Measurements from ENCODE around the gene RASSF5. TPM values are rescaled to one million over a fixed set of nuclear protein-coding genes. Genes with fewer than 3 reads are reported as not detected.

The RASSF5 gene
- polyA plus RNA-seq, 1 donor from 2014 or later, result 4.0 TPM

DNA sequence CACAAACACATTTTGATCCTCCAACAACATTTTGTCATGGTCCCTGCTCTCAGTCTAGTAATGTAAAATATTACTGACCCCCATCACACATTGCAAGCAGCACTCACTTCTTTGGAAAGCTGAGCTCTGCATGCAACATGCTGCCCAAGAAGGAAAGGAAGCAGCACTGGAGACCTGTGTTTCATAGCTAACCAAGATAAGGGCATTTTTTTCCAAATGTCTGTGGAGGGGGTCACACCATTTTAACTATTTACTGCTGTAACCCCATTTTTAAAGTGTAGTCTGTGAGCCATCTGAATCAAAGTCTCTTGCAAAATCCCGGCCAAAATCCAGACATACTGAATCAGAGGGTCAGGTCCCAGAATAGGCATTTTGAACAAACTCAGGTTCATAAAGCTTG lies 4.5 kb upstream of the RASSF5 start:
- Histone ChIP-seq H3K79me2 (replicated peaks; ENCODE audit: insufficient read depth, low read length) (no peaks in the 10 kb centered on the region), H3K27ac (ENCODE audit: low read length) (no peak overlapping the region), H3K9ac (ENCODE audit: low read length) (no peak overlapping the region)

DNA sequence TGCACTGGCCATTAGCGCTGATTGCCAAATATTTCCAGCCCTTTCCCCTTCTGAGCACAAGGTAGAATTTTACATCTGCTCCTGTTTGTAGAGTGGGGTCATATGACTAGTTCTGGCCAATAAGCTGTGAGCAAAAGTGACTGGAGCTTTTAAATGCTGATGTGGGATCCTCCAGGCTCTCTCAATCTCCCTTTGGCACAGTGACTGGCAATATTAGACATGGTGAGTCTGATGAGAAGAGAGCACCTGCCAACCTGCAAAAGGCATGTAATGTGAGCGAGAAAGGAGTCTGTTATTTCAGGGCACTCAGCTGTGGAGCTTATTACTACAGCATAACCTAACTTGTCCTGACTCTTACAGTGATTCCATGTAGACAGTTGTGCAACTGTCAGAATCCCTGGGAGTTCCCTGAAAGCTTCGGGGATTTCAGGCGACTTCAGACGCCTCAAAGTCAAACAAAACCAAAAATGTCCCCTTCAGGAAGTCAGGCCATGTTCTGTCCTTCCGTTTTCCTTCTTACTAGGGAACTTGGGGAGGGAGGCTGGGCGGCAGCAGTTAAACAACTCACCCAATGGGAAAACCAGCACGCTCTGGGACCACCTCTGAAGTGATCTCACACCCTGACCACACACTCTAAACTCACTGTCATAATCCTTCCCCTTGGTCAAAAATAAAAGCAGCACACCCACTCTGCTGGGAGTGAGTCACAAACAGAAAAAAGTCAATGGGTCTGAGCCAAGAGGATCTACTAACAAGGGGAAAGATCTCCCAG lies 3.6 kb upstream of the RASSF5 start:
- no peak for TF ChIP-seq EP300 (conservative IDR thresholded peaks at IDR 0.05; ENCODE audit: poor library complexity, severe bottlenecking)
- TF ChIP-seq SMC3 (conservative IDR thresholded peaks at IDR 0.05; ENCODE audit: poor library complexity), result no peak
- Histone ChIP-seq H3K27me3 (ENCODE audit: insufficient read depth, low read depth, low read length) (peaks cover 45% of the 10 kb centered on the region), H3K9me3 (ENCODE audit: low read length) (no peaks in the 10 kb centered on the region), H3K9me2 (ENCODE audit: insufficient read depth, low read length) (no peaks in the 10 kb centered on the region), H2AFZ (ENCODE audit: low read depth, low read length) (no peak overlapping the region), H3K4me2 (ENCODE audit: low read length) (no peak overlapping the region), H3K27ac (ENCODE audit: low read length) (no peak overlapping the region), H4K20me1 (ENCODE audit: insufficient read depth) (no peaks in the 10 kb centered on the region), H3K36me3 (ENCODE audit: insufficient read depth, low read length) (no peaks in the 10 kb centered on the region), H3K4me3 (ENCODE audit: low read length) (no peak overlapping the region), H3F3A (ENCODE audit: insufficient read depth, low read length, poor library complexity, severe bottlenecking) (no peaks in the 10 kb centered on the region), H3K9ac (ENCODE audit: low read length) (no peak overlapping the region), H3K79me2 (replicated peaks; ENCODE audit: insufficient read depth, low read length) (no peaks in the 10 kb centered on the region)

More for the DNA sequence above, 4.5 kb upstream of the RASSF5 start:
- Histone ChIP-seq H2AFZ (ENCODE audit: low read depth, low read length) (no peak overlapping the region), H3K27me3 (ENCODE audit: insufficient read depth, low read depth, low read length) (peaks cover 36% of the 10 kb centered on the region), H3F3A (ENCODE audit: insufficient read depth, low read length, poor library complexity, severe bottlenecking) (no peaks in the 10 kb centered on the region), H3K36me3 (ENCODE audit: insufficient read depth, low read length) (no peaks in the 10 kb centered on the region), H4K20me1 (ENCODE audit: insufficient read depth) (no peaks in the 10 kb centered on the region), H3K9me2 (ENCODE audit: insufficient read depth, low read length) (no peaks in the 10 kb centered on the region), H3K4me3 (ENCODE audit: low read length) (no peak overlapping the region), H3K9me3 (ENCODE audit: low read length) (no peaks in the 10 kb centered on the region), H3K4me2 (ENCODE audit: low read length) (no peak overlapping the region)
- TF ChIP-seq, protein P1, sequence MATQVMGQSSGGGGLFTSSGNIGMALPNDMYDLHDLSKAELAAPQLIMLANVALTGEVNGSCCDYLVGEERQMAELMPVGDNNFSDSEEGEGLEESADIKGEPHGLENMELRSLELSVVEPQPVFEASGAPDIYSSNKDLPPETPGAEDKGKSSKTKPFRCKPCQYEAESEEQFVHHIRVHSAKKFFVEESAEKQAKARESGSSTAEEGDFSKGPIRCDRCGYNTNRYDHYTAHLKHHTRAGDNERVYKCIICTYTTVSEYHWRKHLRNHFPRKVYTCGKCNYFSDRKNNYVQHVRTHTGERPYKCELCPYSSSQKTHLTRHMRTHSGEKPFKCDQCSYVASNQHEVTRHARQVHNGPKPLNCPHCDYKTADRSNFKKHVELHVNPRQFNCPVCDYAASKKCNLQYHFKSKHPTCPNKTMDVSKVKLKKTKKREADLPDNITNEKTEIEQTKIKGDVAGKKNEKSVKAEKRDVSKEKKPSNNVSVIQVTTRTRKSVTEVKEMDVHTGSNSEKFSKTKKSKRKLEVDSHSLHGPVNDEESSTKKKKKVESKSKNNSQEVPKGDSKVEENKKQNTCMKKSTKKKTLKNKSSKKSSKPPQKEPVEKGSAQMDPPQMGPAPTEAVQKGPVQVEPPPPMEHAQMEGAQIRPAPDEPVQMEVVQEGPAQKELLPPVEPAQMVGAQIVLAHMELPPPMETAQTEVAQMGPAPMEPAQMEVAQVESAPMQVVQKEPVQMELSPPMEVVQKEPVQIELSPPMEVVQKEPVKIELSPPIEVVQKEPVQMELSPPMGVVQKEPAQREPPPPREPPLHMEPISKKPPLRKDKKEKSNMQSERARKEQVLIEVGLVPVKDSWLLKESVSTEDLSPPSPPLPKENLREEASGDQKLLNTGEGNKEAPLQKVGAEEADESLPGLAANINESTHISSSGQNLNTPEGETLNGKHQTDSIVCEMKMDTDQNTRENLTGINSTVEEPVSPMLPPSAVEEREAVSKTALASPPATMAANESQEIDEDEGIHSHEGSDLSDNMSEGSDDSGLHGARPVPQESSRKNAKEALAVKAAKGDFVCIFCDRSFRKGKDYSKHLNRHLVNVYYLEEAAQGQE (IDR thresholded peaks at IDR 0.05; ENCODE audit: borderline replicate concordance), result no peak
- TF ChIP-seq MXI1 (conservative IDR thresholded peaks at IDR 0.05; ENCODE audit: poor library complexity, severe bottlenecking) (no peak), EZH2 (IDR thresholded peaks at IDR 0.05; ENCODE audit: borderline replicate concordance, insufficient read depth, low read length, poor library complexity, severe bottlenecking) (no peak), TAF1 (IDR thresholded peaks at IDR 0.05; ENCODE audit: low read depth) (no peak), SMC3 (conservative IDR thresholded peaks at IDR 0.05; ENCODE audit: poor library complexity) (no peak), RAD21 (conservative IDR thresholded peaks at IDR 0.05) (no peak), EP300 (conservative IDR thresholded peaks at IDR 0.05; ENCODE audit: poor library complexity, severe bottlenecking) (no peak)
- TF ChIP-seq, protein P2, sequence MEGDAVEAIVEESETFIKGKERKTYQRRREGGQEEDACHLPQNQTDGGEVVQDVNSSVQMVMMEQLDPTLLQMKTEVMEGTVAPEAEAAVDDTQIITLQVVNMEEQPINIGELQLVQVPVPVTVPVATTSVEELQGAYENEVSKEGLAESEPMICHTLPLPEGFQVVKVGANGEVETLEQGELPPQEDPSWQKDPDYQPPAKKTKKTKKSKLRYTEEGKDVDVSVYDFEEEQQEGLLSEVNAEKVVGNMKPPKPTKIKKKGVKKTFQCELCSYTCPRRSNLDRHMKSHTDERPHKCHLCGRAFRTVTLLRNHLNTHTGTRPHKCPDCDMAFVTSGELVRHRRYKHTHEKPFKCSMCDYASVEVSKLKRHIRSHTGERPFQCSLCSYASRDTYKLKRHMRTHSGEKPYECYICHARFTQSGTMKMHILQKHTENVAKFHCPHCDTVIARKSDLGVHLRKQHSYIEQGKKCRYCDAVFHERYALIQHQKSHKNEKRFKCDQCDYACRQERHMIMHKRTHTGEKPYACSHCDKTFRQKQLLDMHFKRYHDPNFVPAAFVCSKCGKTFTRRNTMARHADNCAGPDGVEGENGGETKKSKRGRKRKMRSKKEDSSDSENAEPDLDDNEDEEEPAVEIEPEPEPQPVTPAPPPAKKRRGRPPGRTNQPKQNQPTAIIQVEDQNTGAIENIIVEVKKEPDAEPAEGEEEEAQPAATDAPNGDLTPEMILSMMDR (IDR thresholded peaks at IDR 0.05; ENCODE audit: poor library complexity, severe bottlenecking), result no peak

Measured in neural cell (in vitro differentiated cells).